Neural progenitor cell (in vitro differentiated cells): ENCODE measurements around the gene MTHFS. TPM values are rescaled to one million over a fixed set of nuclear protein-coding genes. Genes with fewer than 3 reads are reported as not detected.

ENCODE experiments used
- DNase-seq: peaks from one replicate; pipeline ENCODE4 v3.0.0-alpha.2; 2016; ENCODE audit warnings: low spot score
- H2AFZ ChIP-seq: fragments of 200-600 bp; sonication (generic); replicated peaks from 2 replicates; pipeline ENCODE4 v1.6.1; 2016; ENCODE audit warnings: antibody characterized with exemption
- H3F3A ChIP-seq: fragments of 200-600 bp; sonication (generic); 2 replicates; pipeline ENCODE4 v1.6.1; 2016; ENCODE audit warnings: antibody characterized with exemption, low read depth
- H3K27ac ChIP-seq: fragments of 200-600 bp; sonication (generic); 2 replicates; pipeline ENCODE4 v1.5.1; 2016; ENCODE audit warnings: mild to moderate bottlenecking
- H3K27me3 ChIP-seq: fragments of 200-600 bp; sonication (generic); 2 replicates; pipeline ENCODE4 v1.6.1; 2016; ENCODE audit warnings: mild to moderate bottlenecking, moderate library complexity
- H3K36me3 ChIP-seq: fragments of 200-600 bp; sonication (generic); 2 replicates; pipeline ENCODE4 v1.5.1; 2016
- H3K4me1 ChIP-seq: fragments of 200-600 bp; sonication (generic); 2 replicates; pipeline ENCODE4 v1.6.1; 2016; ENCODE audit warnings: mixed run types
- H3K4me2 ChIP-seq: fragments of 200-600 bp; sonication (generic); 2 replicates; pipeline ENCODE4 v1.6.1; 2016
- H3K4me3 ChIP-seq: fragments of 200-600 bp; sonication (generic); 2 replicates; pipeline ENCODE4 v1.5.1; 2016
- H3K79me2 ChIP-seq: fragments of 200-600 bp; sonication (generic); 2 replicates; pipeline ENCODE4 v1.6.1; 2016; ENCODE audit warnings: low read depth
- H3K9ac ChIP-seq: fragments of 200-600 bp; sonication (generic); 2 replicates; pipeline ENCODE4 v1.6.1; 2016
- H3K9me3 ChIP-seq: fragments of 200-600 bp; sonication (generic); 2 replicates; pipeline ENCODE4 v1.5.1; 2016; ENCODE audit warnings: low read depth
- H4K20me1 ChIP-seq: fragments of 200-600 bp; sonication (generic); 2 replicates; pipeline ENCODE4 v1.6.1; 2016; ENCODE audit warnings: low read depth
- H3K27ac Mint-ChIP-seq: 3 replicates; pipeline ENCODE4 v1.8.0; 2021; ENCODE audit warnings: mixed read lengths
- H3K27me3 Mint-ChIP-seq: 2 replicates; pipeline ENCODE4 v1.8.0; 2022; ENCODE audit warnings: low read depth, mild to moderate bottlenecking, inconsistent platforms, moderate library complexity, mixed read lengths; ENCODE audit not compliant: insufficient read depth
- H3K36me3 Mint-ChIP-seq: 3 replicates; pipeline ENCODE4 v1.8.0; 2021; ENCODE audit warnings: mixed read lengths
- H3K4me1 Mint-ChIP-seq: 3 replicates; pipeline ENCODE4 v1.8.0; 2021; ENCODE audit warnings: mixed read lengths
- H3K4me3 Mint-ChIP-seq: 3 replicates; pipeline ENCODE4 v1.8.0; 2021; ENCODE audit warnings: mild to moderate bottlenecking, moderate library complexity, mixed read lengths
- H3K9me3 Mint-ChIP-seq: 3 replicates; pipeline ENCODE4 v1.8.0; 2020; ENCODE audit warnings: mixed read lengths
- CTCF ChIP-seq: fragments of 200-600 bp; sonication (generic); IDR thresholded peaks from 2 replicates; pipeline ENCODE4 v1.5.1; 2017; ENCODE audit warnings: antibody characterized with exemption, mild to moderate bottlenecking
- EZH2 ChIP-seq: fragments of 200-600 bp; sonication (generic); IDR thresholded peaks from 2 replicates; pipeline ENCODE4 v1.6.1; 2017; ENCODE audit warnings: antibody characterized with exemption, mild to moderate bottlenecking, moderate library complexity
- EZH2phosphoT487 ChIP-seq: fragments of 200-600 bp; sonication (generic); IDR thresholded peaks from 2 replicates; pipeline ENCODE4 v1.6.1; 2017; ENCODE audit warnings: antibody characterized with exemption
- total RNA-seq: library from RNA; depleted of rRNA; stranded (reverse); fragments of >200 nt; gene quantifications from 2 replicates; pipeline ENCODE4 v1.2.3, GENCODE V29; 2015; ENCODE audit warnings: low replicate concordance

MTHFS gene
- total RNA-seq, 1 donor from 2014 or later = 28.9 TPM

DNA sequence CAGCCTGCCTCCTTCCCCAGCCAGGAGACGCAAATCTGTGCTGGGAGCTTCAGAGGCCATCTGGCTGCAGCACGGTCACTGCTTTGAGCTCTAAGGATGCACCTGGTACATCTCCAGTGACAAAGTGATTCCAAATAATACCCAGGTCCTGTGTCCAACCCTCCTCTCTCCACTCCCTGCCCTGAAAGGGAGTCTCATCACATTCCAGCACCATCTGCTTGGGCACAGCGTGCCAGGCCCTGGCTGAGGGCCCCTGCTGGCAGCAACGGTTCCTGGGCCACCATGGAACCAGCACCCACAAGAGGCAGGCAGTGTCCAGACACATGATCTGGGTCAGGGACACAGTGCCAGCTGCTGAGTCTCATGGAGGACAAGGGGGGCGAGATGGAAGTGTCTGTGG lies 81.3 kb downstream of the MTHFS start:
- H3K79me2 ChIP-seq = no peaks in the 10 kb centered on the region
- H3K4me3 ChIP-seq = no peak overlapping the region
- H3K27ac ChIP-seq = no peak overlapping the region
- no peaks in the 10 kb centered on the region for H3K4me1 ChIP-seq
- Mint-ChIP-seq H3K27me3 (peaks cover 6% of the 10 kb centered on the region), H3K27ac (no peak overlapping the region), H3K4me3 (no peak overlapping the region), H3K9me3 (peaks cover 10% of the 10 kb centered on the region), H3K4me1 (peaks cover 16% of the 10 kb centered on the region), H3K36me3 (peaks cover 2% of the 10 kb centered on the region)
- H2AFZ ChIP-seq = no peak overlapping the region
- no peaks in the 10 kb centered on the region for H3K36me3 ChIP-seq
- H3K9me3 ChIP-seq = no peaks in the 10 kb centered on the region
- no peaks in the 10 kb centered on the region for H3F3A ChIP-seq
- no peak overlapping the region for H3K9ac ChIP-seq
- no peak for DNase-seq
- no peak for TF ChIP-seq EZH2phosphoT487
- TF ChIP-seq CTCF = no peak
- no peak for TF ChIP-seq EZH2
- no peaks in the 10 kb centered on the region for H3K27me3 ChIP-seq
- no peak overlapping the region for H3K4me2 ChIP-seq
- H4K20me1 ChIP-seq = no peaks in the 10 kb centered on the region

- Histone ChIP-seq H3K4me2 (no peak overlapping the region), H3K27me3 (no peaks in the 10 kb centered on the region), H3K79me2 (no peaks in the 10 kb centered on the region), H3K36me3 (no peaks in the 10 kb centered on the region), H3K27ac (no peak overlapping the region), H3K9ac (no peak overlapping the region), H3K4me3 (no peak overlapping the region), H3K4me1 (no peaks in the 10 kb centered on the region), H3F3A (no peaks in the 10 kb centered on the region), H4K20me1 (no peaks in the 10 kb centered on the region), H3K9me3 (no peaks in the 10 kb centered on the region), H2AFZ (no peak overlapping the region)
- no peak overlapping the region for H3K4me3 Mint-ChIP-seq
- TF ChIP-seq EZH2 (no peak), EZH2phosphoT487 (no peak), CTCF (no peak)
- H3K36me3 Mint-ChIP-seq = no peaks in the 10 kb centered on the region
- no peak for DNase-seq
- no peak overlapping the region for H3K27ac Mint-ChIP-seq
- no peaks in the 10 kb centered on the region for H3K9me3 Mint-ChIP-seq
- H3K27me3 Mint-ChIP-seq = no peaks in the 10 kb centered on the region
- H3K4me1 Mint-ChIP-seq = peaks cover 11% of the 10 kb centered on the region
These were observed 84.3 kb downstream of the MTHFS start for GRCh38 chr15:79812541-79812940.

DNA sequence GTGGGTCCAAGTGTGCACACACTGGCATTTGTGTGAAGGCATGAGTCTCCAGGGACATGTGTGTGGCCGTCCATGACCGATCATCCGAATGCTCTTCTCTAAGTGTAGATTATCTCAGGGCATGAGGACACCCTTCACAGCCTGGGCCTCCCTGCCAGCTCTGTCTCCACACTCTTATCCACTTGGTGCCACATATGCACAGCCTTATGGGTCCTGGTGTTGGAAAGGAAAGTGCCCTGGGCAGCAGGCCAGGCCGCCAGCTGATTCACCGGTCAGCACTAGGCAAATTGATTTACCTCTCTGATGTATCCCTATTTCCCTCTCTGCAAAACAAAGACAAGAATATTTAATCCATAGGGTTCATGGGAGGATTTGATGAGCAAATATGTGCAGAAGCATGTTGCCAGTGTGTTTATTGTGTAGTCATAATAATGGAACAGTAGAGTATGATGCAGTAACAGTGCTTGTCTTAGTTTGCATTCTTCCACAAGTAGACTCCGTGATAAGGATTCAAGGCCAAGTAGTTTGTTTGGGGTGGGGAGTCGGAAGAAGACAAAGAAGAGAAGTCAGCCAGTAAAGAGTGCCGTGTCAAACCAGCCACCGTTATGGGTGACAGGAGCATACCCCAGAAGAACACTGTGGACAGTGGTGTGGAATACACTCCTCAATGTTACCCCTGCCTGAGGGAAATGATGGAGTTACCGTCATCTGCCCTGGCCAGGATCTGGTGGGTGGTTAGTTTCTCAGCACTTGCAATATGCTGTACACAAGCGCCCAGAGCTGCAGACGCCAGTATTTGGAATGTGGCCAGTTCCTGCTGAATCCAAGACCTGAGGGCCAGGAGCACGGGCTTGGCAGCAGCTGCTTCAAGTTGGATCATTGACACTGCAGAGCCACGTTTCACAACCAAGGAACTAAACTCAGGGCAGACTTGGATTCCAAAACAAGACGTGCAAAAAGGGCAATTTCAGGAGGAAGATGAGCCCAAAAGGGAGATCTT lies 85.1 kb downstream of the MTHFS start:
- H3K36me3 ChIP-seq = no peaks in the 10 kb centered on the region
- no peak for DNase-seq
- H2AFZ ChIP-seq = no peak overlapping the region
- H3F3A ChIP-seq = no peaks in the 10 kb centered on the region
- H3K27me3 ChIP-seq = no peaks in the 10 kb centered on the region
- no peaks in the 10 kb centered on the region for H3K9me3 ChIP-seq
- H3K4me1 ChIP-seq = no peaks in the 10 kb centered on the region
- Mint-ChIP-seq H3K36me3 (no peaks in the 10 kb centered on the region), H3K9me3 (no peaks in the 10 kb centered on the region), H3K27ac (no peak overlapping the region), H3K4me1 (peaks cover 4% of the 10 kb centered on the region), H3K4me3 (no peak overlapping the region), H3K27me3 (no peaks in the 10 kb centered on the region)
- no peak for TF ChIP-seq EZH2phosphoT487
- TF ChIP-seq EZH2 = no peak
- no peak for TF ChIP-seq CTCF
- H3K4me2 ChIP-seq = no peak overlapping the region
- no peak overlapping the region for H3K9ac ChIP-seq
- H3K4me3 ChIP-seq = no peak overlapping the region
- no peaks in the 10 kb centered on the region for H3K79me2 ChIP-seq
- H4K20me1 ChIP-seq = no peaks in the 10 kb centered on the region
- no peak overlapping the region for H3K27ac ChIP-seq
